ENCODE data around the gene PRPF31.
"Not testable (repeated sequence)": the region's sequence is repeated elsewhere in the genome, so short reads cannot be mapped to it uniquely, and the experiment has no call there.

PRPF31 gene

DNA sequence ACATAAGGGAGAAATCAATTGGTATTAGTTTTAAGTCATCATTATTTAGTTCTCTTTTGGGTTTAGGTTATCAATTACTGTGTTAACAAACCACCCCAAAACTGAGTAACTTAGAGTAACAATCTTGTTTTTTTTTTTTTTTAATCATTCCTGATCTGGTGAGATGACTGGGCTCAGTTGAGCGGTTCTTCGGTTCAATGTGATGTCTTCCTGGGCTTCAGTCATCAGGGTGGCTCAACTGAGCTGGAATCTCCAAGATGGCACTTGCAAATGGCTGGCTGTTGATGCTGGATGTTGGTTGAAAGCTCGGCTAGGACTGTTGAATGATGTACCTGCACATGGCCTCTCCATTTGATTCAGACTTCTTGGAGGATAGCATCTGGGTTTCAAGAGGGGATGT lies 31.1 kb upstream of the PRPF31 start:
- no peak overlapping the region for H3K4me3 ChIP-seq (ENCODE audit: low read depth, low read length)
- DNase-seq (ENCODE audit: low read depth), result no peak
- TF ChIP-seq CTCF (IDR thresholded peaks at IDR 0.05; ENCODE audit: low read depth, low read length, missing control alignments), result no peak

GRCh38 chr19:54094426-54095000 lies 21.0 kb upstream of the PRPF31 start:
- no peak overlapping the region for H3K4me3 ChIP-seq (ENCODE audit: low read depth, low read length)
- no peak for TF ChIP-seq CTCF (IDR thresholded peaks at IDR 0.05; ENCODE audit: low read depth, low read length, missing control alignments)
- no peak for DNase-seq (ENCODE audit: low read depth)

DNA sequence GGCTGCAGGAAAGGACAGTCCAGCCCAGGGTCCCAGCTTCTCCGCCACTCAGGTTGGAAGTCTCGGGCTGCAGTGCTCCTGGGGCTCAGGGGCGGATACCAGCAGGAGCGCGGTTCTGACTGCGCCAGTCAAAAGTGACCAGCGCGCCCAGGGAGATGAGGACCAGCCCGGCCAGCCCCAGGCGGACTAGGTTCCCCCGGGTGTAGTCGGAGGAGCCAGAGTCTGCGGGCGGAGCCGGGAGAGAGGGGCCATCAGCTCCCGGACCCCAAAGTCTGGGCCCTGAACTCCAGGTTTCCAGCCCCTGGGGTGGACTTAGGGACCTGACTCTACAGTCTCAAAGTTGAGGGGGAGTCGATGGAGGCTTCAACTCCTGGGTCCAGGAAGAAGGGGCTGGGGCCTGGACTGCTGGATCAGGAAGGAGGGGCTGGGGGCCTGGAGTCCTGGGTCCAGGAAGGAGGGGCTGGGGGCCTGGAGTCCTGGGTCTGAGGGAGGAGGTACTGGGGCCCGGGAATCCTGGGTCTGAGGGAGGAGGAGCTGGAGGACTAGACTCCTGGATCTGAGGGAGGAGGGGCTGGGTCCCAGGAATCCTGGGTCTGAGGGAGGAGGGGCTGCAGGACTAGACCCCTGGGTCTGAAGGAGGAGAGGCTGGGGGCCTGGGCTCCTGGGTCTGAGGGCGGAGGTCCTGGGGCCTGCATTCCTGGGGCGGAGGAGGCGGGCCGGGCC lies 20.3 kb upstream of the PRPF31 start:
- H3K4me3 ChIP-seq (ENCODE audit: low read depth, low read length), result no peak overlapping the region

GRCh38 chr19:54095859-54096616 lies 19.5 kb upstream of the PRPF31 start:
- not testable (repeated sequence) for DNase-seq (ENCODE audit: low read depth); H3K4me3 ChIP-seq (ENCODE audit: low read depth, low read length)

More for the DNA sequence above, 20.3 kb upstream of the PRPF31 start:
- no peak for TF ChIP-seq CTCF (IDR thresholded peaks at IDR 0.05; ENCODE audit: low read depth, low read length, missing control alignments)
- DNase-seq (ENCODE audit: low read depth), result no peak

DNA sequence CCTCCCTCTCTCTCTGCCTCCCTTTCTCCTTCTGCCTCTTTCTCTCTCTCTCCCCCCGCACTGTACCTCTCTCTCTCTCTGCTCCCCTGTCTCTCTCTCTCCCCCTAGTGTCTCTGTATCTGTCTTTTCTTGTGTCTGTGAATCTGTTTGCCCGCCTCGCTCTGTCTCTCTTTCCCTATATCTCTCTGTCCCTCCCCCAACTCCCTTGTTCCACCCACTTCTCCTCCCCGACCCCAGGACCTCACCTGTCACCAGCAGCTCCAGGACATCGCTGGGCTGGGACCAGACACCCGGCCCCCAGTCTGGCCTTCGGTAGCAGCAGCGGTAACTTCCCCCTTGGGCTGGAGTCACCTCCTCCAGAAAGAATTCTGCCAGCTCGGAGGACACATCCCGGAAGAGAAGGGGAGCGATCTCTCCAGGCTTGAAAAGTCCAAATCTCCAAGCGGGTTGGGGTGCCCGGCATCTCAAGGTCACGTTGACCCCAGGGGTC lies 18.9 kb upstream of the PRPF31 start:
- H3K4me3 ChIP-seq (ENCODE audit: low read depth, low read length), result no peak overlapping the region
- DNase-seq (ENCODE audit: low read depth), result no peak
- peak; percentile 10 for TF ChIP-seq CTCF (IDR thresholded peaks at IDR 0.05; ENCODE audit: low read depth, low read length, missing control alignments)

GRCh38 chr19:54099190-54099902 lies 16.2 kb upstream of the PRPF31 start:
- H3K4me3 ChIP-seq (ENCODE audit: low read depth, low read length), result no peak overlapping the region
- no peak for DNase-seq (ENCODE audit: low read depth)
- no peak for TF ChIP-seq CTCF (IDR thresholded peaks at IDR 0.05; ENCODE audit: low read depth, low read length, missing control alignments)

GRCh38 chr19:54099903-54100255 lies 15.7 kb upstream of the PRPF31 start:
- not testable (repeated sequence) for H3K4me3 ChIP-seq (ENCODE audit: low read depth, low read length); DNase-seq (ENCODE audit: low read depth)

Measured in GM12864 (cell line).